Measurements from ENCODE around the gene APOBEC3H. TPM values are rescaled to one million over a fixed set of nuclear protein-coding genes. Genes with fewer than 3 reads are reported as not detected.
A peak's percentile ranks its signal among the peaks of the same experiment; 100 is the strongest.
"Not testable (repeated sequence)": the region's sequence is repeated elsewhere in the genome, so short reads cannot be mapped to it uniquely, and the experiment has no call there.

APOBEC3H gene
- total RNA-seq, 4 donors from 2014 or later = 0.39 TPM; not detected in 3

GRCh38 chr22:39068033-39068785 lies 28.8 kb upstream of the APOBEC3H start:
- TF ChIP-seq POLR2A (IDR thresholded peaks at IDR 0.05; ENCODE audit: low read depth) = no peak
- no peak for TF ChIP-seq POLR2AphosphoS5 (IDR thresholded peaks at IDR 0.05)
- no peak for TF ChIP-seq EP300 (IDR thresholded peaks at IDR 0.05)
- no peak for TF ChIP-seq CTCF (IDR thresholded peaks at IDR 0.05)
- Histone ChIP-seq H3K36me3 (no peaks in the 10 kb centered on the region), H3K27me3 (no peaks in the 10 kb centered on the region), H3K9me3 (no peaks in the 10 kb centered on the region), H3K27ac (replicated peaks in 1 of 4) (no peak overlapping the region), H3K4me3 (no peak overlapping the region), H3K4me1 (no peaks in the 10 kb centered on the region)
- WGBS = 84% methylated on average over 12 of the region's 13 CpGs
- no peak for DNase-seq (ENCODE audit: extremely low spot score)
- intact Hi-C loops (cut with DNase I) = no loop called here

DNA sequence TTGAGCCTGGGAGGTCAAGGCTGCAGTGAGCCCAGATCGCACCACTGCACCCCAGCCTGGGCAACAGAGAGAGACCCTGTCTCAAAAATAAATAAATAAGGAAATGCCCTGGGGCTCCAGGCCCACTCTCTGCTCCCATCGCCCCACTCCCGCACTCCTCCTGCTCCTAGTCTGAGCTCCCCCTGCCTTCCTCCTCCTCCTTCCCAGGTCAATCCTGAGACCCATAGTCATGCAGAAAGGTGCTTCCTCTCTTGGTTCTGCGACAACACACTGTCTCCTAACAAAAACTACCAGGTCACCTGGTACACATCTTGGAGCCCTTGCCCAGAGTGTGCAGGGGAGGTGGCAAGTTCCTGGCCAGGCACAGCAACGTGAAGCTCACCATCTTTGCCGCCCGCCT lies 26.9 kb upstream of the APOBEC3H start:
- Histone ChIP-seq H3K4me1 (no peaks in the 10 kb centered on the region), H3K27ac (replicated peaks in 1 of 4) (no peak overlapping the region), H3K36me3 (no peaks in the 10 kb centered on the region), H3K4me3 (no peak overlapping the region), H3K9me3 (no peaks in the 10 kb centered on the region), H3K27me3 (no peaks in the 10 kb centered on the region)
- TF ChIP-seq EP300 (IDR thresholded peaks at IDR 0.05) (no peak), POLR2AphosphoS5 (IDR thresholded peaks at IDR 0.05) (no peak), CTCF (IDR thresholded peaks at IDR 0.05) (no peak), POLR2A (IDR thresholded peaks at IDR 0.05; ENCODE audit: low read depth) (no peak)
- intact Hi-C loops (cut with DNase I) = no loop called here
- DNase-seq (ENCODE audit: extremely low spot score) = no peak
- WGBS = 95% methylated on average over 4 of the region's 7 CpGs

DNA sequence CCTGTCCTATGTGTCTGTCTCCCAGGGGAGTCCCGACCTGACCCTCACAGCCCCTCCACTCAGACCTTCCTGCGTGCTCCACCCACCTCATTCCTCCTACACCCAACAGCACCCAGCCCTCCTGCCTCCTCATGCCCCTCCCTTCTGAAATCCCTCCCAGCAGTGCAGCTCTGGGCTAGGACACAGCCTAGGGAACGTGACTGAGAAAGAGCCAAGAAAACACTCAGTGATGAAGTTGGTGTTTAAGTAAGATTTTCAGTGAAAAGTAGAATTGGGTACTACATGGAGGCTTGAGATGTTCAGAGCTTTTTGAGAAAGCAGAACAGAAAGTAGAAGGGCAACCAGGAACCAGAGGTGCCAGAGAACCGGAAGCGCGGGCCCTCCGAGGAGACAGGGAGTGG lies 24.5 kb upstream of the APOBEC3H start:
- H3K27me3 ChIP-seq; H3K27ac ChIP-seq (replicated peaks in 1 of 4); H3K9me3 ChIP-seq; H3K36me3 ChIP-seq; intact Hi-C loops (cut with DNase I); DNase-seq (ENCODE audit: extremely low spot score); H3K4me1 ChIP-seq; H3K4me3 ChIP-seq: not testable (repeated sequence)
- WGBS = 91% methylated on average over 6 of the region's 7 CpGs

DNA sequence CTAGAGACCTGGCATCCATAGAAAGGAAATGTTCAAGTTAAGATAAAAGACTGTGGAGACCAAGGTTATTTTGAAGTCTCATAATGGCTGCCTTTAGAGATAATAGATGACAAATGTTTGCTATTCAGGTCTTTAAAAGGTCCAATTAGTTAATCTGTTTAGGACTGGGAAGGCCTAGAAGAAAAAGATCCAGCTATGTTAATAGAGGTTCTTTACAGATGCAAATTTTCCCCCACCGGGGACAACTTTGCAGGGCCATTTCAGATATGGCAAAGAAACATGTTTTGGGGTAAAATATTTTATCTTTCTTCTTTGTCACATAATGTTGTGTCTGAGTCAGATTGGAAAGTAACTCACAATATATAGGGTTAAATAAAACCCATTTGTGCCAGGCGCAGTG lies 23.1 kb upstream of the APOBEC3H start:
- Histone ChIP-seq H3K4me3 (no peak overlapping the region), H3K9me3 (no peaks in the 10 kb centered on the region), H3K36me3 (no peaks in the 10 kb centered on the region), H3K27ac (replicated peaks in 1 of 4) (no peak overlapping the region), H3K27me3 (no peaks in the 10 kb centered on the region), H3K4me1 (peaks cover 0 to 15% (median 12%) of the 10 kb centered on the region in 4 donors)
- no peak for DNase-seq (ENCODE audit: extremely low spot score)
- TF ChIP-seq EP300 (IDR thresholded peaks at IDR 0.05) (no peak), CTCF (IDR thresholded peaks at IDR 0.05) (no peak)
- WGBS = 47% methylated on average over 2 of the region's 2 CpGs
- intact Hi-C loops (cut with DNase I) = no loop called here

GRCh38 chr22:39076155-39077025 lies 20.7 kb upstream of the APOBEC3H start:
- intact Hi-C loops (cut with DNase I); H3K9me3 ChIP-seq; DNase-seq (ENCODE audit: extremely low spot score); H3K27me3 ChIP-seq: not testable (repeated sequence)
- Histone ChIP-seq H3K27ac (replicated peaks in 1 of 4) (peak overlapping the region in 2 of 4 donors; percentile 55 to 81), H3K4me3 (peak overlapping the region; percentile 51 to 57 (median 54)), H3K4me1 (peaks cover 0 to 15% (median 12%) of the 10 kb centered on the region in 4 donors), H3K36me3 (peaks cover 0 to 13% (median 5%) of the 10 kb centered on the region in 4 donors)
- 31% methylated on average over 19 of the region's 24 CpGs for WGBS

Measured in esophagus muscularis mucosa (tissue), 4 donors.